WTC11 (cell line): ENCODE measurements around the gene LEF1.

ENCODE experiments used
- ATF1 ChIP-seq: sonication (generic); formaldehyde crosslinking; IDR thresholded peaks from 2 replicates; pipeline ENCODE4 v1.8.1; 2023; ENCODE audit warnings: mild to moderate bottlenecking, moderate library complexity, missing genetic modification reagents
- ESRRA ChIP-seq: sonication (generic); formaldehyde crosslinking; IDR thresholded peaks from 2 replicates; pipeline ENCODE4 v1.8.1; 2022; ENCODE audit warnings: mild to moderate bottlenecking, missing genetic modification reagents, borderline replicate concordance
- FOXJ3 ChIP-seq: sonication (generic); formaldehyde crosslinking; IDR thresholded peaks from 2 replicates; pipeline ENCODE4 v1.9.0; 2021; ENCODE audit warnings: missing genetic modification reagents, mild to moderate bottlenecking, borderline replicate concordance
- GABPB1 ChIP-seq: sonication (generic); formaldehyde crosslinking; IDR thresholded peaks from 2 replicates; pipeline ENCODE4 v1.8.1; 2023; ENCODE audit warnings: mild to moderate bottlenecking, missing genetic modification reagents
- NR3C1 ChIP-seq: sonication (generic); formaldehyde crosslinking; conservative IDR thresholded peaks from 2 replicates; pipeline ENCODE4 v1.8.1; 2023; ENCODE audit warnings: low read depth, mild to moderate bottlenecking, missing genetic modification reagents
- PRRX2 ChIP-seq: fragments of 250-450 bp; sonication (Bioruptor Pico); IDR thresholded peaks from 2 replicates; pipeline ENCODE4 v1.8.0; 2021; ENCODE audit warnings: mild to moderate bottlenecking
- TEAD4 ChIP-seq: sonication (generic); formaldehyde crosslinking; IDR thresholded peaks from 2 replicates; pipeline ENCODE4 v1.8.0; 2022; ENCODE audit warnings: mild to moderate bottlenecking, missing genetic modification reagents
- ZNF121 ChIP-seq: sonication (generic); formaldehyde crosslinking; IDR thresholded peaks from 2 replicates; pipeline ENCODE4 v1.8.0; 2023; ENCODE audit warnings: missing genetic modification reagents
- ZNF138 ChIP-seq: sonication (generic); formaldehyde crosslinking; conservative IDR thresholded peaks from 2 replicates; pipeline ENCODE4 v1.8.1; 2022; ENCODE audit warnings: mild to moderate bottlenecking, moderate library complexity, missing genetic modification reagents
- TF ChIP-seq, protein P1 (sequence below): fragments of 200-600 bp; IDR thresholded peaks from 2 replicates; pipeline ENCODE4 v1.8.0; 2022; ENCODE audit warnings: antibody characterized with exemption
- TF ChIP-seq, protein P2 (sequence below): sonication (generic); formaldehyde crosslinking; IDR thresholded peaks from 2 replicates; pipeline ENCODE4 v1.8.1; 2022; ENCODE audit warnings: mild to moderate bottlenecking, missing genetic modification reagents, moderate library complexity, borderline replicate concordance
- TF ChIP-seq, protein P3 (sequence below): fragments of 250-450 bp; sonication (Bioruptor Pico); IDR thresholded peaks from 2 replicates; pipeline ENCODE4 v2.1.2; 2022; ENCODE audit warnings: mild to moderate bottlenecking, moderate library complexity
- TF ChIP-seq, protein P4 (sequence below): sonication (generic); formaldehyde crosslinking; IDR thresholded peaks from 2 replicates; pipeline ENCODE4 v1.8.1; 2023; ENCODE audit warnings: mild to moderate bottlenecking, missing genetic modification reagents, moderate library complexity
- TF ChIP-seq, protein P5 (sequence below): sonication (generic); formaldehyde crosslinking; IDR thresholded peaks from 2 replicates; pipeline ENCODE4 v1.8.0; 2022; ENCODE audit warnings: mild to moderate bottlenecking, missing genetic modification reagents

DNA sequence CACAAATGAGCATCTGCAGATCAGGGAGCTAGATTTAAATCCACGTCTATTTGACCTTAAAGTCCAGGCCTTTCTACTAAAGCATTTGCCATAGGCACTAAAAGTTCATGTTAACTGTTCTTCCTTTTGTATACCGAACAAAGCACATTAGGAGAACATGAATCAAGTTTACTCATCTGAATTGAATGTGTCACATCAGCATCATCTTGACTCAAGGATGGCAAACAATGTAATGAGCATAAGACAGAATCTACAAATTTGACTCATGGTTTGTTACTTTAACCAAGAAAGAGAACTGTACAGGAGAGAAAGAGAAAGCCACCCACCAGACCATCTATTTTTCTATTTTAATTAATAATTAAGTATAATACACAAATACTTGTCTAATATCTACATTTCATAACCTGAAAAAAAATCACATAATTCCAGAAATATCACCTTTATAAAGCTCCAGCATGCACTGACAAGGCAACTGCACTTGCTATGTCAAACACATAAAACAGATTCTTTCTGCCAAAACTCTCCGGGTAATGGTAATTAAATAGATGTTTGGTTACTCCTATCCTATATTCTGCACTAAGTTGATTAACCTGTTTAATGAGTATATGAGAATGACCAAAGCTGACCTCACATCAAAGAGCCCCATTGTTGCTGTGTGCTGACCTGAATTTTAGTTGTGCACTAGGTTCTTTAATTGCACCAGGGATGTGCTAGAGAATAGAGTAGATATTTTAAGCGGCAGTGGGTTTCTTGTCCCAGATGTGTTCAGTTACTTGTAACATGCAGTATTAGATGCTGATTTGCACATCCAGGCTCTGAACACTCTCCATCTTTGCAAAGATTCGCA lies 42.5 kb upstream of the LEF1 start:
- TF ChIP-seq NR3C1: no peak
- TF ChIP-seq, protein P1, sequence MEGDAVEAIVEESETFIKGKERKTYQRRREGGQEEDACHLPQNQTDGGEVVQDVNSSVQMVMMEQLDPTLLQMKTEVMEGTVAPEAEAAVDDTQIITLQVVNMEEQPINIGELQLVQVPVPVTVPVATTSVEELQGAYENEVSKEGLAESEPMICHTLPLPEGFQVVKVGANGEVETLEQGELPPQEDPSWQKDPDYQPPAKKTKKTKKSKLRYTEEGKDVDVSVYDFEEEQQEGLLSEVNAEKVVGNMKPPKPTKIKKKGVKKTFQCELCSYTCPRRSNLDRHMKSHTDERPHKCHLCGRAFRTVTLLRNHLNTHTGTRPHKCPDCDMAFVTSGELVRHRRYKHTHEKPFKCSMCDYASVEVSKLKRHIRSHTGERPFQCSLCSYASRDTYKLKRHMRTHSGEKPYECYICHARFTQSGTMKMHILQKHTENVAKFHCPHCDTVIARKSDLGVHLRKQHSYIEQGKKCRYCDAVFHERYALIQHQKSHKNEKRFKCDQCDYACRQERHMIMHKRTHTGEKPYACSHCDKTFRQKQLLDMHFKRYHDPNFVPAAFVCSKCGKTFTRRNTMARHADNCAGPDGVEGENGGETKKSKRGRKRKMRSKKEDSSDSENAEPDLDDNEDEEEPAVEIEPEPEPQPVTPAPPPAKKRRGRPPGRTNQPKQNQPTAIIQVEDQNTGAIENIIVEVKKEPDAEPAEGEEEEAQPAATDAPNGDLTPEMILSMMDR: no peak
- TF ChIP-seq FOXJ3: no peak
- TF ChIP-seq, protein P2, sequence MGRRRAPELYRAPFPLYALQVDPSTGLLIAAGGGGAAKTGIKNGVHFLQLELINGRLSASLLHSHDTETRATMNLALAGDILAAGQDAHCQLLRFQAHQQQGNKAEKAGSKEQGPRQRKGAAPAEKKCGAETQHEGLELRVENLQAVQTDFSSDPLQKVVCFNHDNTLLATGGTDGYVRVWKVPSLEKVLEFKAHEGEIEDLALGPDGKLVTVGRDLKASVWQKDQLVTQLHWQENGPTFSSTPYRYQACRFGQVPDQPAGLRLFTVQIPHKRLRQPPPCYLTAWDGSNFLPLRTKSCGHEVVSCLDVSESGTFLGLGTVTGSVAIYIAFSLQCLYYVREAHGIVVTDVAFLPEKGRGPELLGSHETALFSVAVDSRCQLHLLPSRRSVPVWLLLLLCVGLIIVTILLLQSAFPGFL: no peak
- no peak for TF ChIP-seq PRRX2 (CRISPR knock-in tag)
- no peak for TF ChIP-seq GABPB1
- no peak for TF ChIP-seq ZNF121 (CRISPR knock-in tag)
- TF ChIP-seq, protein P3, sequence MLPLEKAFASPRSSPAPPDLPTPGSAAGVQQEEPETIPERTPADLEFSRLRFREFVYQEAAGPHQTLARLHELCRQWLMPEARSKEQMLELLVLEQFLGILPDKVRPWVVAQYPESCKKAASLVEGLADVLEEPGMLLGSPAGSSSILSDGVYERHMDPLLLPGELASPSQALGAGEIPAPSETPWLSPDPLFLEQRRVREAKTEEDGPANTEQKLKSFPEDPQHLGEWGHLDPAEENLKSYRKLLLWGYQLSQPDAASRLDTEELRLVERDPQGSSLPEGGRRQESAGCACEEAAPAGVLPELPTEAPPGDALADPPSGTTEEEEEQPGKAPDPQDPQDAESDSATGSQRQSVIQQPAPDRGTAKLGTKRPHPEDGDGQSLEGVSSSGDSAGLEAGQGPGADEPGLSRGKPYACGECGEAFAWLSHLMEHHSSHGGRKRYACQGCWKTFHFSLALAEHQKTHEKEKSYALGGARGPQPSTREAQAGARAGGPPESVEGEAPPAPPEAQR (CRISPR knock-in tag): no peak
- TF ChIP-seq ZNF138 (CRISPR knock-in tag): no peak
- TF ChIP-seq, protein P4, sequence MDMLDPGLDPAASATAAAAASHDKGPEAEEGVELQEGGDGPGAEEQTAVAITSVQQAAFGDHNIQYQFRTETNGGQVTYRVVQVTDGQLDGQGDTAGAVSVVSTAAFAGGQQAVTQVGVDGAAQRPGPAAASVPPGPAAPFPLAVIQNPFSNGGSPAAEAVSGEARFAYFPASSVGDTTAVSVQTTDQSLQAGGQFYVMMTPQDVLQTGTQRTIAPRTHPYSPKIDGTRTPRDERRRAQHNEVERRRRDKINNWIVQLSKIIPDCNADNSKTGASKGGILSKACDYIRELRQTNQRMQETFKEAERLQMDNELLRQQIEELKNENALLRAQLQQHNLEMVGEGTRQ: no peak
- no peak for TF ChIP-seq ESRRA (CRISPR knock-in tag)
- no peak for TF ChIP-seq TEAD4 (CRISPR knock-in tag)
- TF ChIP-seq, protein P5, sequence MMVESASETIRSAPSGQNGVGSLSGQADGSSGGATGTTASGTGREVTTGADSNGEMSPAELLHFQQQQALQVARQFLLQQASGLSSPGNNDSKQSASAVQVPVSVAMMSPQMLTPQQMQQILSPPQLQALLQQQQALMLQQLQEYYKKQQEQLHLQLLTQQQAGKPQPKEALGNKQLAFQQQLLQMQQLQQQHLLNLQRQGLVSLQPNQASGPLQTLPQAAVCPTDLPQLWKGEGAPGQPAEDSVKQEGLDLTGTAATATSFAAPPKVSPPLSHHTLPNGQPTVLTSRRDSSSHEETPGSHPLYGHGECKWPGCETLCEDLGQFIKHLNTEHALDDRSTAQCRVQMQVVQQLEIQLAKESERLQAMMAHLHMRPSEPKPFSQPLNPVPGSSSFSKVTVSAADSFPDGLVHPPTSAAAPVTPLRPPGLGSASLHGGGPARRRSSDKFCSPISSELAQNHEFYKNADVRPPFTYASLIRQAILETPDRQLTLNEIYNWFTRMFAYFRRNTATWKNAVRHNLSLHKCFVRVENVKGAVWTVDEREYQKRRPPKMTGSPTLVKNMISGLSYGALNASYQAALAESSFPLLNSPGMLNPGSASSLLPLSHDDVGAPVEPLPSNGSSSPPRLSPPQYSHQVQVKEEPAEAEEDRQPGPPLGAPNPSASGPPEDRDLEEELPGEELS (CRISPR knock-in tag): no peak
- no peak for TF ChIP-seq ATF1 (CRISPR knock-in tag)
